Thymus (tissue), 11 donors: ENCODE data around the gene NBEAL2. TPM values are rescaled to one million over a fixed set of nuclear protein-coding genes. Genes with fewer than 3 reads are reported as not detected.

Experiments
- DNase-seq, 9 donors: peaks; one replicate each; pipeline ENCODE4 v3.0.0-alpha.2; 2013; ENCODE audit warnings: low spot score in 9 of 9, low read depth in 6 of 9, missing footprints in 1 of 9
- H3K27ac ChIP-seq, 2 donors: one replicate each; pipeline ENCODE4 v1.5.1; 2013; ENCODE audit warnings: control low read depth in 1 of 2, low read depth in 1 of 2, low read length in 1 of 2, mild to moderate bottlenecking in 1 of 2, moderate library complexity in 1 of 2
- H3K27me3 ChIP-seq, 2 donors: one replicate each; pipeline ENCODE4 v1.5.1; 2013; ENCODE audit warnings: low read length in 1 of 2; ENCODE audit not compliant: control insufficient read depth in 2 of 2, insufficient read depth in 1 of 2
- H3K36me3 ChIP-seq, 2 donors: one replicate each; pipeline ENCODE4 v1.5.1; 2013; ENCODE audit warnings: low read length in 1 of 2, mild to moderate bottlenecking in 1 of 2, moderate library complexity in 1 of 2; ENCODE audit not compliant: control insufficient read depth in 2 of 2, insufficient read depth in 2 of 2
- H3K4me1 ChIP-seq, 2 donors: one replicate each; pipeline ENCODE4 v1.5.1; 2013; ENCODE audit warnings: low read length in 2 of 2; ENCODE audit not compliant: control insufficient read depth in 2 of 2, insufficient read depth in 2 of 2
- H3K4me3 ChIP-seq, 2 donors: one replicate each; pipeline ENCODE4 v1.5.1; 2013; ENCODE audit warnings: low read length in 2 of 2, control low read depth in 1 of 2, mild to moderate bottlenecking in 1 of 2
- H3K9me3 ChIP-seq, 2 donors: one replicate each; pipeline ENCODE4 v1.5.1; 2013; ENCODE audit warnings: low read length in 1 of 2, mild to moderate bottlenecking in 1 of 2; ENCODE audit not compliant: control insufficient read depth in 2 of 2, insufficient read depth in 1 of 2
- WGBS: extraction: QIAGEN DNeasy Blood & Tissue Kit; methylation state at CpG from one replicate; pipeline ENCODE4 v1.1.7; 2013; 5-methylcytosine and 5-hydroxymethylcytosine counted together
- polyA plus RNA-seq: library from polyadenylated mRNA; stranded (reverse); fragments of 200-250 nt; gene quantifications from one replicate; pipeline ENCODE4 v1.2.3, GENCODE V29; 2013
- total RNA-seq: library from RNA; stranded (reverse); fragments of 120-200 nt; gene quantifications from one replicate; pipeline ENCODE4 v1.2.4, GENCODE V29; 2013
- donor health status: healthy.

Gene NBEAL2
- total and polyA plus RNA-seq, 2 donors: 15.3 to 83.6 TPM

GRCh38 chr3:46950650-46951241, 28.7 kb upstream of the NBEAL2 start:
- WGBS: 96% methylated on average over 7 of the region's 7 CpGs
- H3K9me3 ChIP-seq: no peaks in the 10 kb centered on the region
- peaks cover 64 to 91% of the 10 kb centered on the region in 2 donors for H3K4me1 ChIP-seq
- H3K36me3 ChIP-seq: peaks cover 3 to 21% of the 10 kb centered on the region in 2 donors
- no peak overlapping the region for H3K4me3 ChIP-seq
- DNase-seq: no peak
- no peaks in the 10 kb centered on the region for H3K27me3 ChIP-seq
- no peak overlapping the region for H3K27ac ChIP-seq

GRCh38 chr3:46952813-46953212, 26.7 kb upstream of the NBEAL2 start:
- Histone ChIP-seq H3K4me1 (peaks cover 70 to 87% of the 10 kb centered on the region in 2 donors), H3K4me3 (no peak overlapping the region), H3K9me3 (no peaks in the 10 kb centered on the region), H3K36me3 (peaks cover 3 to 11% of the 10 kb centered on the region in 2 donors), H3K27ac (peak overlapping the region in 1 of 2 donors; percentile 52), H3K27me3 (no peaks in the 10 kb centered on the region)
- 86% methylated on average over 2 of the region's 2 CpGs for whole genome bisulfite sequencing
- no peak for DNase-seq

- Histone ChIP-seq H3K4me1 (peaks cover 63 to 82% of the 10 kb centered on the region in 2 donors), H3K27me3 (no peaks in the 10 kb centered on the region), H3K9me3 (no peaks in the 10 kb centered on the region), H3K36me3 (peaks cover 3 to 8% of the 10 kb centered on the region in 2 donors), H3K27ac (peak overlapping the region; percentile 52 to 64), H3K4me3 (no peak overlapping the region)
- 34% methylated on average over 8 of the region's 8 CpGs for WGBS
- DNase-seq: peak in 1 of 9 donors; percentile 59
Observed at GRCh38 chr3:46953234-46954010, 26.0 kb upstream of the NBEAL2 start.

- Histone ChIP-seq H3K4me3 (no peak overlapping the region), H3K4me1 (peaks cover 61 to 82% of the 10 kb centered on the region in 2 donors), H3K27ac (peak overlapping the region; percentile 52 to 86), H3K36me3 (peaks cover 3 to 8% of the 10 kb centered on the region in 2 donors), H3K9me3 (no peaks in the 10 kb centered on the region), H3K27me3 (no peaks in the 10 kb centered on the region)
- DNase-seq: no peak
- 45% methylated on average over 3 of the region's 3 CpGs for WGBS
Observed at GRCh38 chr3:46954178-46954577, 25.3 kb upstream of the NBEAL2 start.

GRCh38 chr3:46955157-46955556, 24.3 kb upstream of the NBEAL2 start:
- no peak overlapping the region for H3K4me3 ChIP-seq
- H3K36me3 ChIP-seq: peaks cover 8 to 13% of the 10 kb centered on the region in 2 donors
- peak overlapping the region; percentile 12 to 86 for H3K27ac ChIP-seq
- H3K9me3 ChIP-seq: no peaks in the 10 kb centered on the region
- H3K4me1 ChIP-seq: peaks cover 67 to 82% of the 10 kb centered on the region in 2 donors
- no peaks in the 10 kb centered on the region for H3K27me3 ChIP-seq
- no peak for DNase-seq
- 93% methylated on average over 5 of the region's 5 CpGs for WGBS

GRCh38 chr3:46955801-46956259, 23.6 kb upstream of the NBEAL2 start:
- H3K4me1 ChIP-seq: peaks cover 73 to 84% of the 10 kb centered on the region in 2 donors
- H3K27me3 ChIP-seq: no peaks in the 10 kb centered on the region
- H3K4me3 ChIP-seq: no peak overlapping the region
- peak in 1 of 9 donors; percentile 46 for DNase-seq
- 32% methylated on average over 3 of the region's 3 CpGs for WGBS
- peaks cover 8 to 13% of the 10 kb centered on the region in 2 donors for H3K36me3 ChIP-seq
- peak overlapping the region; percentile 49 to 86 for H3K27ac ChIP-seq
- H3K9me3 ChIP-seq: no peaks in the 10 kb centered on the region

- WGBS: 93% methylated on average over 11 of the region's 11 CpGs
- peak overlapping the region in 1 of 2 donors; percentile 86 for H3K27ac ChIP-seq
- no peak for DNase-seq
Observed at GRCh38 chr3:46957092-46957820, 22.2 kb upstream of the NBEAL2 start.

GRCh38 chr3:46958467-46959160, 20.9 kb upstream of the NBEAL2 start:
- H3K4me3 ChIP-seq: no peak overlapping the region
- peaks cover 61 to 69% of the 10 kb centered on the region in 2 donors for H3K4me1 ChIP-seq
- no peaks in the 10 kb centered on the region for H3K27me3 ChIP-seq
- H3K9me3 ChIP-seq: no peaks in the 10 kb centered on the region
- H3K36me3 ChIP-seq: peaks cover 5 to 21% of the 10 kb centered on the region in 2 donors
- peak overlapping the region; percentile 20 to 36 for H3K27ac ChIP-seq
- WGBS: 96% methylated on average over 9 of the region's 9 CpGs
- no peak for DNase-seq

More at GRCh38 chr3:46957092-46957820, 22.2 kb upstream of the NBEAL2 start:
- no peaks in the 10 kb centered on the region for H3K9me3 ChIP-seq
- peaks cover 75 to 83% of the 10 kb centered on the region in 2 donors for H3K4me1 ChIP-seq
- H3K27me3 ChIP-seq: no peaks in the 10 kb centered on the region
- no peak overlapping the region for H3K4me3 ChIP-seq
- H3K36me3 ChIP-seq: peaks cover 8 to 15% of the 10 kb centered on the region in 2 donors
